Measurements from ENCODE around the gene SLC25A1.

- TF ChIP-seq CTCF (IDR thresholded peaks at IDR 0.05), result no peak
- no peak for TF ChIP-seq POLR2A (IDR thresholded peaks at IDR 0.05)
Measured at GRCh38 chr22:19148417-19149046, 30.0 kb downstream of the SLC25A1 start.
